Measurements from ENCODE around the gene UBE2Z. TPM values are rescaled to one million over a fixed set of nuclear protein-coding genes. Genes with fewer than 3 reads are reported as not detected.
A peak's percentile ranks its signal among the peaks of the same experiment; 100 is the strongest.

The UBE2Z gene
- total RNA-seq (2014; rRNA removed) (131 and 144 TPM in 2 replicates), Bru-seq, nascent RNA (percentile 96 among the genes with signal in this experiment), BruChase-seq, experiment 1, labeled RNA remaining after a 6-hour chase (percentile 98 among the genes with signal in this experiment), BruChase-seq, experiment 2, labeled RNA remaining after a 2-hour chase (percentile 99 among the genes with signal in this experiment)
- long read RNA-seq, full-length matches to known transcripts, result 95 of 204 reads
- long read RNA-seq, partial matches to known transcripts, result 99 of 204 reads
- long read RNA-seq, other reads (novel, unspliced or antisense), result 10 of 204 reads

DNA sequence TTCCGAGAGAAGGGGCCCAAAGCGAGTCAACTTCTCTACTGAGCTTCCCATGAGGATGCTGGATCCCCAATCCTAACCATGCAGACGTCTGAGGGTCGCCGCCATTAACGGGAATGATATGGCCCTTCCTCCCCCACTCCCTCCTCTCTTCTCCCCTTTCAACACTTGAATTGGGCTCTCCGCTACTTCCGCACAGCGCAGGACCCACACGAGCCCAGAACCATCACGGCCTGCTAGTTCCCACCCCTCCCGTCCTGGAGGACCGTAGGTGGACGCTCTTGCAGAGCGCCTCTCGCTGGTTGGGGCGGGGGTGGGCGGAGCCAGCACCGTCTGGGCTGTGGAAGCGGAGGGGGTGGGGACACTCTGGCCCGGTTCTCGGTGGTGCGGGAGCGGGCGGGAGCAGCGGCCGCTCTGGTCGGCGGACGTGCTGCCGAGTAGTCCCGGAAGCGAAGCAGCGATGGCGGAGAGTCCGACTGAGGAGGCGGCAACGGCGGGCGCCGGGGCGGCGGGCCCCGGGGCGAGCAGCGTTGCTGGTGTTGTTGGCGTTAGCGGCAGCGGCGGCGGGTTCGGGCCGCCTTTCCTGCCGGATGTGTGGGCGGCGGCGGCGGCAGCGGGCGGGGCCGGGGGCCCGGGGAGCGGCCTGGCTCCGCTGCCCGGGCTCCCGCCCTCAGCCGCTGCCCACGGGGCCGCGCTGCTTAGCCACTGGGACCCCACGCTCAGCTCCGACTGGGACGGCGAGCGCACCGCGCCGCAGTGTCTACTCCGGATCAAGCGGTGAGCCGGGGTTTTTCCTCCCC, at the start of gene UBE2Z:
TSS of gene UBE2Z (plus strand) at position 361 of the 797 bp plus-strand sequence. CDS start at position 458, 97 bp downstream.
- ChIA-PET CTCF (interaction anchor here (0.5 to 1.6 kb wide), 3 partner anchors 16 to 1377 kb away, joined by 3 to 9 read pairs (median 4); partner anchors contain the start of gene ATP5MC1), POLR2A (ENCODE audit: unreplicated experiment) (interaction anchor here (0.6 kb wide), 2 partner anchors 37 to 756 kb away, joined by 4 to 6 read pairs; partner anchors contain the start of gene SNF8)
- DNase-seq (peak; percentile 98), ATAC-seq (peak; percentile 93)
- H2AFZ ChIP-seq (ENCODE audit: low read length), result peak within 1 kb of the TSS; percentile 78
- H3K27ac ChIP-seq (ENCODE audit: low read length), result peak within 1 kb of the TSS; percentile 74
- H3K4me2 ChIP-seq (ENCODE audit: low read length), result peak within 1 kb of the TSS; percentile 89
- peak within 1 kb of the TSS; percentile 94 for H3K9ac ChIP-seq (ENCODE audit: low read length)
- peaks cover 36% of the 10 kb centered on the region for H3K4me1 ChIP-seq (ENCODE audit: insufficient read depth, low read length)
- H3F3A ChIP-seq (ENCODE audit: low read length, unreplicated experiment), result no peaks in the 10 kb centered on the region
- peak within 1 kb of the TSS; percentile 85 for H3K4me3 ChIP-seq (ENCODE audit: low read length)
- peaks cover 29% of the 10 kb centered on the region for H3K36me3 ChIP-seq (ENCODE audit: low read depth, low read length)
- H4K20me1 ChIP-seq (ENCODE audit: low read length), result peaks cover 38% of the 10 kb centered on the region
- H3K27me3 ChIP-seq (ENCODE audit: low read length), result no peaks in the 10 kb centered on the region
- TF ChIP-seq EZH2phosphoT487 (IDR thresholded peaks at IDR 0.05; ENCODE audit: borderline replicate concordance, low read length), result no peak
- TF ChIP-seq, protein P1, sequence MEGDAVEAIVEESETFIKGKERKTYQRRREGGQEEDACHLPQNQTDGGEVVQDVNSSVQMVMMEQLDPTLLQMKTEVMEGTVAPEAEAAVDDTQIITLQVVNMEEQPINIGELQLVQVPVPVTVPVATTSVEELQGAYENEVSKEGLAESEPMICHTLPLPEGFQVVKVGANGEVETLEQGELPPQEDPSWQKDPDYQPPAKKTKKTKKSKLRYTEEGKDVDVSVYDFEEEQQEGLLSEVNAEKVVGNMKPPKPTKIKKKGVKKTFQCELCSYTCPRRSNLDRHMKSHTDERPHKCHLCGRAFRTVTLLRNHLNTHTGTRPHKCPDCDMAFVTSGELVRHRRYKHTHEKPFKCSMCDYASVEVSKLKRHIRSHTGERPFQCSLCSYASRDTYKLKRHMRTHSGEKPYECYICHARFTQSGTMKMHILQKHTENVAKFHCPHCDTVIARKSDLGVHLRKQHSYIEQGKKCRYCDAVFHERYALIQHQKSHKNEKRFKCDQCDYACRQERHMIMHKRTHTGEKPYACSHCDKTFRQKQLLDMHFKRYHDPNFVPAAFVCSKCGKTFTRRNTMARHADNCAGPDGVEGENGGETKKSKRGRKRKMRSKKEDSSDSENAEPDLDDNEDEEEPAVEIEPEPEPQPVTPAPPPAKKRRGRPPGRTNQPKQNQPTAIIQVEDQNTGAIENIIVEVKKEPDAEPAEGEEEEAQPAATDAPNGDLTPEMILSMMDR (conservative IDR thresholded peaks at IDR 0.05; ENCODE audit: low read depth, low read length), result peak; percentile 40; the same call in 1 of the 2 replicates
- H3K9me2 ChIP-seq (replicated peaks; ENCODE audit: low read length), result no peaks in the 10 kb centered on the region
- peaks cover 55% of the 10 kb centered on the region for H3K79me2 ChIP-seq (ENCODE audit: low read length)
- no peaks in the 10 kb centered on the region for H3K9me3 ChIP-seq (ENCODE audit: low read length)
- BruUV-seq (replicated peaks), result no TSS peak
- intact Hi-C loops (cut with micrococcal nuclease), result loop anchor here (1.0 kb wide), 1 partner anchor 16 kb away; the partner anchor contains the start of gene ATP5MC1

DNA sequence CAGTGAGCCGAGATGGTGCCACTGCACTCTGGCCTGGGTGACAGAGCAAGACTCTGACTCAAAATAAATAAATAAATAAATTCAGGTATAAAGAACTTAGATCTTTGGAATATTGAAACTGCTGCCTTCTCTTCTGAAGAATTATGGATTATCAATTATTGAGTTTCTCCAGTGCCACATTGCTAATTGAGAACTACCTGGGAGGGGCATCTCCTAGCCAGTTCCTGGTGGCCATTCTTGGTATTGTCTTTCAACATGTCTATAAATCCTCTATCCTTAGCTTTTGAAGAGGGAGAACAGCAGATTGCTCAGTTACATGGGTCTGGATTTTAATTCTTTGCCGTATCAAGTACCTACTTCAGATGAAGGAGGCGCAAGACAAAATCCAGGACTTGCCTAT, 48.2 kb upstream of the UBE2Z start:
- Histone ChIP-seq H2AFZ (ENCODE audit: low read length) (no peak overlapping the region), H3K79me2 (ENCODE audit: low read length) (no peaks in the 10 kb centered on the region), H3K4me3 (ENCODE audit: low read length) (no peak overlapping the region), H3K4me2 (ENCODE audit: low read length) (no peak overlapping the region), H3K36me3 (ENCODE audit: low read depth, low read length) (peaks cover 29% of the 10 kb centered on the region), H3K27ac (ENCODE audit: low read length) (no peak overlapping the region), H3K27me3 (ENCODE audit: low read length) (no peaks in the 10 kb centered on the region), H3K9ac (ENCODE audit: low read length) (no peak overlapping the region), H3K9me2 (replicated peaks; ENCODE audit: low read length) (no peaks in the 10 kb centered on the region), H3K9me3 (ENCODE audit: low read length) (no peaks in the 10 kb centered on the region), H4K20me1 (ENCODE audit: low read length) (no peaks in the 10 kb centered on the region), H3F3A (ENCODE audit: low read length, unreplicated experiment) (no peaks in the 10 kb centered on the region), H3K4me1 (ENCODE audit: insufficient read depth, low read length) (no peaks in the 10 kb centered on the region)
- no peak for DNase-seq
- CTCF ChIA-PET, result no interaction called here
- ATAC-seq, result no peak
- no TSS peak for BruUV-seq (replicated peaks)
- POLR2A ChIA-PET (ENCODE audit: unreplicated experiment), result interaction anchor here (0.7 kb wide), 1 partner anchor 43 kb away, joined by 5 read pairs; the partner anchor contains the start of gene TTLL6
- intact Hi-C loops (cut with micrococcal nuclease), result no loop called here
- TF ChIP-seq EZH2phosphoT487 (IDR thresholded peaks at IDR 0.05; ENCODE audit: borderline replicate concordance, low read length), result no peak
- TF ChIP-seq, protein P1 (conservative IDR thresholded peaks at IDR 0.05; ENCODE audit: low read depth, low read length), result peak; percentile 43; the same call in 1 of the 2 replicates

Data from PC-3 (cell line).